SU-DHL-6 (cell line): ENCODE measurements around the gene HOPX.

Source experiments
- CTCF ChIP-seq: fragments of 200-600 bp; sonication (generic); IDR thresholded peaks from one replicate; pipeline ENCODE4 v1.5.1; 2017; ENCODE audit warnings: antibody characterized with exemption, mild to moderate bottlenecking, low read length, moderate library complexity; ENCODE audit not compliant: insufficient read depth, poor library complexity, severe bottlenecking
- EZH2phosphoT487 ChIP-seq: fragments of 200-600 bp; sonication (generic), shearing (Covaris generic); conservative IDR thresholded peaks from 2 replicates; pipeline ENCODE4 v1.6.1; 2018; ENCODE audit warnings: mild to moderate bottlenecking, antibody characterized with exemption, low read length, moderate library complexity, mixed read lengths

- TF ChIP-seq CTCF (no peak), EZH2phosphoT487 (no peak)
Observed at GRCh38 chr4:56657818-56658217, 23.3 kb downstream of the HOPX start.
